HEK293 (cell line): ENCODE measurements around the gene CETP.

Experiments
- CTCF ChIA-PET: fragments of 350-600 bp; formaldehyde crosslinking; extraction: SDS; loops from one replicate; lab custom pipeline; 2021; ENCODE audit warnings: antibody characterized with exemption; lab: Yijun Ruan, JAX
- POLR2A ChIA-PET: fragments of 300-600 bp; formaldehyde crosslinking; extraction: SDS; loops from one replicate; lab custom pipeline; 2020; ENCODE audit warnings: antibody characterized with exemption, inconsistent platforms; lab: Yijun Ruan, JAX
- H3K27ac ChIP-seq: fragments of 200-500 bp; sonication (Bioruptor generic); 2 replicates; pipeline ENCODE4 v1.5.1; 2014; ENCODE audit warnings: low read depth, low read length, control low read depth, inconsistent platforms; ENCODE audit errors: extremely low read depth
- H3K36me3 ChIP-seq, 2 experiments: fragments of 200-500 bp in 1 of 2; sonication (Bioruptor generic) in 1 of 2; 1 replicate in 1 of 2; 2 replicates in 1 of 2; pipeline ENCODE4 v1.5.1; 2014 to 2017; ENCODE audit warnings: inconsistent platforms in 2 of 2, low read length in 2 of 2; ENCODE audit not compliant: control insufficient read depth in 2 of 2, insufficient read depth in 1 of 2
- H3K4me1 ChIP-seq: fragments of 200-500 bp; sonication (Bioruptor generic); 2 replicates; pipeline ENCODE4 v1.5.1; 2014; ENCODE audit warnings: mild to moderate bottlenecking, low read length, inconsistent platforms; ENCODE audit not compliant: control insufficient read depth, insufficient read depth
- H3K4me3 ChIP-seq: 2 replicates; pipeline ENCODE4 v1.5.1; 2011; ENCODE audit warnings: low read depth, mild to moderate bottlenecking, control low read depth, low read length, moderate library complexity
- H3K9me3 ChIP-seq: fragments of 200-500 bp; sonication (Bioruptor generic); 2 replicates; pipeline ENCODE4 v1.5.1; 2014; ENCODE audit warnings: low read depth, low read length, inconsistent platforms; ENCODE audit not compliant: control insufficient read depth, insufficient read depth
- TCF7L2 ChIP-seq: IDR thresholded peaks from 2 replicates; pipeline ENCODE4 v1.6.1; 2011; ENCODE audit warnings: low read depth, mild to moderate bottlenecking, inconsistent platforms, low read length, moderate library complexity, borderline replicate concordance
- ZFP69B ChIP-seq: fragments of 450-650 bp; formaldehyde crosslinking; IDR thresholded peaks from 2 replicates; pipeline ENCODE4 v1.5.1; 2016; ENCODE audit warnings: missing biosample characterization, missing genetic modification characterization
- ZNF146 ChIP-seq: fragments of 450-650 bp; formaldehyde crosslinking; IDR thresholded peaks from 2 replicates; pipeline ENCODE4 v1.5.1; 2016; ENCODE audit warnings: missing biosample characterization, missing genetic modification characterization
- ZNF223 ChIP-seq: fragments of 450-650 bp; formaldehyde crosslinking; IDR thresholded peaks from 2 replicates; pipeline ENCODE4 v1.5.1; 2016; ENCODE audit warnings: missing biosample characterization, missing genetic modification characterization
- ZNF423 ChIP-seq: fragments of 450-650 bp; formaldehyde crosslinking; IDR thresholded peaks from 2 replicates; pipeline ENCODE4 v1.5.1; 2016; ENCODE audit warnings: missing biosample characterization, missing genetic modification characterization
- ZNF585B ChIP-seq: fragments of 450-650 bp; formaldehyde crosslinking; IDR thresholded peaks from 2 replicates; pipeline ENCODE4 v1.5.1; 2016; ENCODE audit warnings: missing biosample characterization, missing genetic modification characterization
- TF ChIP-seq, protein P1 (sequence below): fragments of 450-650 bp; formaldehyde crosslinking; optimal IDR thresholded peaks from 2 replicates; pipeline ENCODE3; 2016; ENCODE audit warnings: missing biosample characterization, mild to moderate bottlenecking, missing genetic modification characterization
- TF ChIP-seq, protein P2 (sequence below): fragments of 450-650 bp; formaldehyde crosslinking; IDR thresholded peaks from 2 replicates; pipeline ENCODE4 v1.5.1; 2017; ENCODE audit warnings: missing biosample characterization, missing genetic modification characterization
- TF ChIP-seq, protein P3 (sequence below): fragments of 450-650 bp; formaldehyde crosslinking; IDR thresholded peaks from 2 replicates; pipeline ENCODE4 v1.5.1; 2016; ENCODE audit warnings: missing biosample characterization, missing genetic modification characterization
- TF ChIP-seq, protein P4 (sequence below): fragments of 450-650 bp; formaldehyde crosslinking; IDR thresholded peaks from 2 replicates; pipeline ENCODE4 v1.5.1; 2017; ENCODE audit warnings: missing biosample characterization, missing genetic modification characterization
- TF ChIP-seq, protein P5 (sequence below): fragments of 450-650 bp; formaldehyde crosslinking; IDR thresholded peaks from 2 replicates; pipeline ENCODE4 v1.5.1; 2016; ENCODE audit warnings: missing biosample characterization, missing genetic modification characterization

The CETP gene

DNA sequence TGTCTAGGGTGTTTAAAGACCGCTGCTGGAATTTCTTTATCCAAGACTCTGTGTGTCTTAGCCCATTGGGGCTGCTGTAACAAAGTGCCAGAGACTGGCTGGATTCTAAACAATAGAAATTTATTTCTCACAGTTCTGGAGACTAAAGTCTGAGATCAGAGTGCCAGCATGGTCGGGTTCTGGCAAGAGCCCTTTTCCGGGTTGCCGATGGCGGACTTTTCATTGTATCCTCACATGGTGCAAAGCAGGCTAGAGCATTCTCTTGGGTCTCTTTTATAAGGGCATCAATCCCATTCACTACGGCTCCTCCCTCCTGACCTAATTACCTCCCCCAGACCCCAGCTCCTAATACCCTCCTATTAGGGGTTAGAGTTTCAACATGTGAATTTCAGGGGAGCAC lies 37.1 kb downstream of the CETP start:
- ChIA-PET POLR2A (interaction anchor here (1.8 kb wide), 1 partner anchor 9 kb away, joined by 6 read pairs; the partner anchor contains the start of gene NLRC5), CTCF (no interaction called here)
- Histone ChIP-seq H3K4me3 (no peak overlapping the region), H3K9me3 (no peaks in the 10 kb centered on the region), H3K36me3 (no peaks in the 10 kb centered on the region), H3K27ac (no peak overlapping the region), H3K4me1 (no peaks in the 10 kb centered on the region)
- TF ChIP-seq, protein P1, sequence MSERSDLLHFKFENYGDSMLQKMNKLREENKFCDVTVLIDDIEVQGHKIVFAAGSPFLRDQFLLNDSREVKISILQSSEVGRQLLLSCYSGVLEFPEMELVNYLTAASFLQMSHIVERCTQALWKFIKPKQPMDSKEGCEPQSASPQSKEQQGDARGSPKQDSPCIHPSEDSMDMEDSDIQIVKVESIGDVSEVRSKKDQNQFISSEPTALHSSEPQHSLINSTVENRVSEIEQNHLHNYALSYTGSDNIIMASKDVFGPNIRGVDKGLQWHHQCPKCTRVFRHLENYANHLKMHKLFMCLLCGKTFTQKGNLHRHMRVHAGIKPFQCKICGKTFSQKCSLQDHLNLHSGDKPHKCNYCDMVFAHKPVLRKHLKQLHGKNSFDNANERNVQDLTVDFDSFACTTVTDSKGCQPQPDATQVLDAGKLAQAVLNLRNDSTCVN = no peak
- TF ChIP-seq, protein P2, sequence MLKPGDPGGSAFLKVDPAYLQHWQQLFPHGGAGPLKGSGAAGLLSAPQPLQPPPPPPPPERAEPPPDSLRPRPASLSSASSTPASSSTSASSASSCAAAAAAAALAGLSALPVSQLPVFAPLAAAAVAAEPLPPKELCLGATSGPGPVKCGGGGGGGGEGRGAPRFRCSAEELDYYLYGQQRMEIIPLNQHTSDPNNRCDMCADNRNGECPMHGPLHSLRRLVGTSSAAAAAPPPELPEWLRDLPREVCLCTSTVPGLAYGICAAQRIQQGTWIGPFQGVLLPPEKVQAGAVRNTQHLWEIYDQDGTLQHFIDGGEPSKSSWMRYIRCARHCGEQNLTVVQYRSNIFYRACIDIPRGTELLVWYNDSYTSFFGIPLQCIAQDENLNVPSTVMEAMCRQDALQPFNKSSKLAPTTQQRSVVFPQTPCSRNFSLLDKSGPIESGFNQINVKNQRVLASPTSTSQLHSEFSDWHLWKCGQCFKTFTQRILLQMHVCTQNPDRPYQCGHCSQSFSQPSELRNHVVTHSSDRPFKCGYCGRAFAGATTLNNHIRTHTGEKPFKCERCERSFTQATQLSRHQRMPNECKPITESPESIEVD = no peak
- no peak for TF ChIP-seq ZNF146 (tag by site-specific recombination)
- TF ChIP-seq, protein P3, sequence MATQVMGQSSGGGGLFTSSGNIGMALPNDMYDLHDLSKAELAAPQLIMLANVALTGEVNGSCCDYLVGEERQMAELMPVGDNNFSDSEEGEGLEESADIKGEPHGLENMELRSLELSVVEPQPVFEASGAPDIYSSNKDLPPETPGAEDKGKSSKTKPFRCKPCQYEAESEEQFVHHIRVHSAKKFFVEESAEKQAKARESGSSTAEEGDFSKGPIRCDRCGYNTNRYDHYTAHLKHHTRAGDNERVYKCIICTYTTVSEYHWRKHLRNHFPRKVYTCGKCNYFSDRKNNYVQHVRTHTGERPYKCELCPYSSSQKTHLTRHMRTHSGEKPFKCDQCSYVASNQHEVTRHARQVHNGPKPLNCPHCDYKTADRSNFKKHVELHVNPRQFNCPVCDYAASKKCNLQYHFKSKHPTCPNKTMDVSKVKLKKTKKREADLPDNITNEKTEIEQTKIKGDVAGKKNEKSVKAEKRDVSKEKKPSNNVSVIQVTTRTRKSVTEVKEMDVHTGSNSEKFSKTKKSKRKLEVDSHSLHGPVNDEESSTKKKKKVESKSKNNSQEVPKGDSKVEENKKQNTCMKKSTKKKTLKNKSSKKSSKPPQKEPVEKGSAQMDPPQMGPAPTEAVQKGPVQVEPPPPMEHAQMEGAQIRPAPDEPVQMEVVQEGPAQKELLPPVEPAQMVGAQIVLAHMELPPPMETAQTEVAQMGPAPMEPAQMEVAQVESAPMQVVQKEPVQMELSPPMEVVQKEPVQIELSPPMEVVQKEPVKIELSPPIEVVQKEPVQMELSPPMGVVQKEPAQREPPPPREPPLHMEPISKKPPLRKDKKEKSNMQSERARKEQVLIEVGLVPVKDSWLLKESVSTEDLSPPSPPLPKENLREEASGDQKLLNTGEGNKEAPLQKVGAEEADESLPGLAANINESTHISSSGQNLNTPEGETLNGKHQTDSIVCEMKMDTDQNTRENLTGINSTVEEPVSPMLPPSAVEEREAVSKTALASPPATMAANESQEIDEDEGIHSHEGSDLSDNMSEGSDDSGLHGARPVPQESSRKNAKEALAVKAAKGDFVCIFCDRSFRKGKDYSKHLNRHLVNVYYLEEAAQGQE (tag by site-specific recombination) = no peak
- TF ChIP-seq TCF7L2 = no peak
- no peak for TF ChIP-seq ZFP69B (tag by site-specific recombination)
- TF ChIP-seq ZNF585B = no peak

DNA sequence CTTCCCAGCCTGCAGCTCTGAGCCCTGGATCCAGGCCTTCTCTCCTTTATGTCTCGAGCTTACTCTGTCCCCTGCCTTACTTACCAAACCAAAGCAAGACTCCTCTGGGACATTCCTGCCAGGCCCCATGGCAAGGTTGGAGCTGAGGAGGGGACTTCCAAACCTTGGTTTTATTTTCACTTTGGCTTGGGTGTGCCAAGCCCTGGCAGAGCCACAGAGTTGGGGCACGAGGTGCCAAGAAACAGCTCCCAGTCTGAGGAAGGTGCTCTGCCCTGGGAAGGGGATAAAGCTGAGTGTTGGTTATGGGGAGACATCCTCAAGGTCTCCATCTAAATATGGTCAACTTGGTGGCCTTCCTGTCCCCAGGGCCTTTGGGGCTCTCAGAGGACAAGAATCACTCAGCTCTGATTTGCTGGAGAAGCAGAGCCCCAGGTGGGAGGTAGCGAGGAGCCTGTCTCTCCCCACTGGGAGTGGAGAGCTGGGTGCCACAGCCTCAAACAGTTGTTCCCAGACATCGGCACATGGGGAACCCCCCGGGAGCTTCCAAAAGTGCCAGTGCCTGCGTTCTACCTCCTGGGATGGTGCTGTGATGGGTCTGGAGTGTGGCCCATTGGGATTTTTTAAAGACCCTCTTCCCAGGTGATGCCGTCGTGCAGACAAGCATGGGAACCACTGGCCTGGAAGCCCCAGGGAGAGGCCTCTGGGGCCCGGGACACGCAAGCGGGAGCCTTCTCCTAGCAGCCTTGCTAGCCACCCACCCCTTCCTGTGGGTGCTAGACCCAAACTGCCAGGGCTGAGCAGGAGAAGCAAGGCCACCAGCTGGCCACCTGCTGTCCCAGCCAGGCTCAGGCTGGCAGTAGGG lies 37.9 kb downstream of the CETP start:
- Histone ChIP-seq H3K27ac (no peak overlapping the region), H3K4me3 (no peak overlapping the region), H3K36me3 (no peaks in the 10 kb centered on the region), H3K9me3 (no peaks in the 10 kb centered on the region), H3K4me1 (no peaks in the 10 kb centered on the region)
- ChIA-PET CTCF (no interaction called here), POLR2A (interaction anchor here (1.8 kb wide), 1 partner anchor 10 kb away, joined by 6 read pairs; the partner anchor contains the start of gene NLRC5)
- no peak for TF ChIP-seq ZNF223 (tag by site-specific recombination)
- TF ChIP-seq ZNF423 (tag by site-specific recombination) = no peak
- TF ChIP-seq, protein P4, sequence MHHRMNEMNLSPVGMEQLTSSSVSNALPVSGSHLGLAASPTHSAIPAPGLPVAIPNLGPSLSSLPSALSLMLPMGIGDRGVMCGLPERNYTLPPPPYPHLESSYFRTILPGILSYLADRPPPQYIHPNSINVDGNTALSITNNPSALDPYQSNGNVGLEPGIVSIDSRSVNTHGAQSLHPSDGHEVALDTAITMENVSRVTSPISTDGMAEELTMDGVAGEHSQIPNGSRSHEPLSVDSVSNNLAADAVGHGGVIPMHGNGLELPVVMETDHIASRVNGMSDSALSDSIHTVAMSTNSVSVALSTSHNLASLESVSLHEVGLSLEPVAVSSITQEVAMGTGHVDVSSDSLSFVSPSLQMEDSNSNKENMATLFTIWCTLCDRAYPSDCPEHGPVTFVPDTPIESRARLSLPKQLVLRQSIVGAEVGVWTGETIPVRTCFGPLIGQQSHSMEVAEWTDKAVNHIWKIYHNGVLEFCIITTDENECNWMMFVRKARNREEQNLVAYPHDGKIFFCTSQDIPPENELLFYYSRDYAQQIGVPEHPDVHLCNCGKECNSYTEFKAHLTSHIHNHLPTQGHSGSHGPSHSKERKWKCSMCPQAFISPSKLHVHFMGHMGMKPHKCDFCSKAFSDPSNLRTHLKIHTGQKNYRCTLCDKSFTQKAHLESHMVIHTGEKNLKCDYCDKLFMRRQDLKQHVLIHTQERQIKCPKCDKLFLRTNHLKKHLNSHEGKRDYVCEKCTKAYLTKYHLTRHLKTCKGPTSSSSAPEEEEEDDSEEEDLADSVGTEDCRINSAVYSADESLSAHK = no peak
- TF ChIP-seq, protein P5, sequence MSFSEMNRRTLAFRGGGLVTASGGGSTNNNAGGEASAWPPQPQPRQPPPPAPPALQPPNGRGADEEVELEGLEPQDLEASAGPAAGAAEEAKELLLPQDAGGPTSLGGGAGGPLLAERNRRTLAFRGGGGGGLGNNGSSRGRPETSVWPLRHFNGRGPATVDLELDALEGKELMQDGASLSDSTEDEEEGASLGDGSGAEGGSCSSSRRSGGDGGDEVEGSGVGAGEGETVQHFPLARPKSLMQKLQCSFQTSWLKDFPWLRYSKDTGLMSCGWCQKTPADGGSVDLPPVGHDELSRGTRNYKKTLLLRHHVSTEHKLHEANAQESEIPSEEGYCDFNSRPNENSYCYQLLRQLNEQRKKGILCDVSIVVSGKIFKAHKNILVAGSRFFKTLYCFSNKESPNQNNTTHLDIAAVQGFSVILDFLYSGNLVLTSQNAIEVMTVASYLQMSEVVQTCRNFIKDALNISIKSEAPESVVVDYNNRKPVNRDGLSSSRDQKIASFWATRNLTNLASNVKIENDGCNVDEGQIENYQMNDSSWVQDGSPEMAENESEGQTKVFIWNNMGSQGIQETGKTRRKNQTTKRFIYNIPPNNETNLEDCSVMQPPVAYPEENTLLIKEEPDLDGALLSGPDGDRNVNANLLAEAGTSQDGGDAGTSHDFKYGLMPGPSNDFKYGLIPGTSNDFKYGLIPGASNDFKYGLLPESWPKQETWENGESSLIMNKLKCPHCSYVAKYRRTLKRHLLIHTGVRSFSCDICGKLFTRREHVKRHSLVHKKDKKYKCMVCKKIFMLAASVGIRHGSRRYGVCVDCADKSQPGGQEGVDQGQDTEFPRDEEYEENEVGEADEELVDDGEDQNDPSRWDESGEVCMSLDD (tag by site-specific recombination) = no peak
